Measurements from ENCODE around the gene RASA2.

Gene RASA2

DNA sequence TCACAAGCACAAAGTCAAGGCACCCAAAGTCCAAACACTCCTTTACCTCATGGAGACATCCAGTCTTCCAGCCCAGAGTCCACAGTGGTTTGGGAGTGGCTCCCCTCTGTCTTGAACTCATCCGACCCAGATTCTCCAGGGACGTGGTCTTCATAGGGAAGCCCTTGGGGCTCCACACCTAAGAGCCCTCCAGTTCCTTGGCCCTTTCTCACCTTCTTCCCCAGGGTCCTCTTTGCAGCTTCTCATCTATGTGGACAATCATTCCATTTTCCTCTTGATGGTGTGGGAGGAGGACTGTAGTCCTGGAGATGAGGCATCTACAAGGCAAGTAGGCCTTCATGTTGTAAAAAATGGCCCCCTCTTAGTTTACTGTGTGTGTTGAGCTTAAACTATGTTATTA lies 164.0 kb downstream of the RASA2 start:
- no peak overlapping the region for H2AFZ ChIP-seq (ENCODE audit: low read length)
- no peak overlapping the region for H3K9ac ChIP-seq (ENCODE audit: low read length)
- no peak overlapping the region for H3K27ac ChIP-seq (ENCODE audit: low read length)
- H3K4me2 ChIP-seq (ENCODE audit: low read depth, low read length) = no peak overlapping the region
- no peak for DNase-seq
- H3K36me3 ChIP-seq (replicated peaks; ENCODE audit: insufficient read depth, low read length) = no peaks in the 10 kb centered on the region
- H3K4me3 ChIP-seq (ENCODE audit: low read length) = no peak overlapping the region
- no peaks in the 10 kb centered on the region for H3K9me3 ChIP-seq (replicated peaks; ENCODE audit: insufficient read depth, low read length)
- TF ChIP-seq EZH2phosphoT487 (IDR thresholded peaks at IDR 0.05; ENCODE audit: low read length) (no peak), EZH2 (optimal IDR thresholded peaks at IDR 0.05; ENCODE audit: low read depth, low read length) (no peak)
- TF ChIP-seq, protein P1, sequence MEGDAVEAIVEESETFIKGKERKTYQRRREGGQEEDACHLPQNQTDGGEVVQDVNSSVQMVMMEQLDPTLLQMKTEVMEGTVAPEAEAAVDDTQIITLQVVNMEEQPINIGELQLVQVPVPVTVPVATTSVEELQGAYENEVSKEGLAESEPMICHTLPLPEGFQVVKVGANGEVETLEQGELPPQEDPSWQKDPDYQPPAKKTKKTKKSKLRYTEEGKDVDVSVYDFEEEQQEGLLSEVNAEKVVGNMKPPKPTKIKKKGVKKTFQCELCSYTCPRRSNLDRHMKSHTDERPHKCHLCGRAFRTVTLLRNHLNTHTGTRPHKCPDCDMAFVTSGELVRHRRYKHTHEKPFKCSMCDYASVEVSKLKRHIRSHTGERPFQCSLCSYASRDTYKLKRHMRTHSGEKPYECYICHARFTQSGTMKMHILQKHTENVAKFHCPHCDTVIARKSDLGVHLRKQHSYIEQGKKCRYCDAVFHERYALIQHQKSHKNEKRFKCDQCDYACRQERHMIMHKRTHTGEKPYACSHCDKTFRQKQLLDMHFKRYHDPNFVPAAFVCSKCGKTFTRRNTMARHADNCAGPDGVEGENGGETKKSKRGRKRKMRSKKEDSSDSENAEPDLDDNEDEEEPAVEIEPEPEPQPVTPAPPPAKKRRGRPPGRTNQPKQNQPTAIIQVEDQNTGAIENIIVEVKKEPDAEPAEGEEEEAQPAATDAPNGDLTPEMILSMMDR (IDR thresholded peaks at IDR 0.05; ENCODE audit: low read length) = no peak
- H4K20me1 ChIP-seq (ENCODE audit: insufficient read depth, low read length) = no peaks in the 10 kb centered on the region
- H3F3A ChIP-seq (ENCODE audit: insufficient read depth, low read length) = no peaks in the 10 kb centered on the region
- H3K4me1 ChIP-seq (ENCODE audit: low read length) = no peaks in the 10 kb centered on the region
- no peaks in the 10 kb centered on the region for H3K27me3 ChIP-seq (replicated peaks; ENCODE audit: insufficient read depth, low read length)
- H3K9me2 ChIP-seq (replicated peaks; ENCODE audit: insufficient read depth, low read length) = no peaks in the 10 kb centered on the region
- no peaks in the 10 kb centered on the region for H3K79me2 ChIP-seq (ENCODE audit: low read length)

GRCh38 chr3:141651409-141651808 lies 164.6 kb downstream of the RASA2 start:
- TF ChIP-seq EZH2phosphoT487 (IDR thresholded peaks at IDR 0.05; ENCODE audit: low read length) = no peak
- TF ChIP-seq EZH2 (optimal IDR thresholded peaks at IDR 0.05; ENCODE audit: low read depth, low read length) = no peak
- TF ChIP-seq, protein P1 (IDR thresholded peaks at IDR 0.05; ENCODE audit: low read length) = no peak
- H3K27me3 ChIP-seq (replicated peaks; ENCODE audit: insufficient read depth, low read length) = no peaks in the 10 kb centered on the region

GRCh38 chr3:141652349-141652748 lies 165.5 kb downstream of the RASA2 start:
- H3K27ac ChIP-seq (ENCODE audit: low read length) = no peak overlapping the region
- no peak overlapping the region for H2AFZ ChIP-seq (ENCODE audit: low read length)
- no peak for DNase-seq
- H3K4me3 ChIP-seq (ENCODE audit: low read length) = no peak overlapping the region
- H3K27me3 ChIP-seq (replicated peaks; ENCODE audit: insufficient read depth, low read length) = no peaks in the 10 kb centered on the region
- H3F3A ChIP-seq (ENCODE audit: insufficient read depth, low read length) = no peaks in the 10 kb centered on the region
- no peaks in the 10 kb centered on the region for H4K20me1 ChIP-seq (ENCODE audit: insufficient read depth, low read length)
- H3K79me2 ChIP-seq (ENCODE audit: low read length) = no peaks in the 10 kb centered on the region
- no peaks in the 10 kb centered on the region for H3K4me1 ChIP-seq (ENCODE audit: low read length)
- no peaks in the 10 kb centered on the region for H3K9me3 ChIP-seq (replicated peaks; ENCODE audit: insufficient read depth, low read length)
- H3K4me2 ChIP-seq (ENCODE audit: low read depth, low read length) = no peak overlapping the region
- H3K36me3 ChIP-seq (replicated peaks; ENCODE audit: insufficient read depth, low read length) = no peaks in the 10 kb centered on the region
- H3K9me2 ChIP-seq (replicated peaks; ENCODE audit: insufficient read depth, low read length) = no peaks in the 10 kb centered on the region
- TF ChIP-seq EZH2phosphoT487 (IDR thresholded peaks at IDR 0.05; ENCODE audit: low read length) (no peak), EZH2 (optimal IDR thresholded peaks at IDR 0.05; ENCODE audit: low read depth, low read length) (no peak)
- TF ChIP-seq, protein P1 (IDR thresholded peaks at IDR 0.05; ENCODE audit: low read length) = no peak
- no peak overlapping the region for H3K9ac ChIP-seq (ENCODE audit: low read length)

More at GRCh38 chr3:141651409-141651808, 164.6 kb downstream of the RASA2 start:
- Histone ChIP-seq H3K4me3 (ENCODE audit: low read length) (no peak overlapping the region), H3F3A (ENCODE audit: insufficient read depth, low read length) (no peaks in the 10 kb centered on the region), H3K9me3 (replicated peaks; ENCODE audit: insufficient read depth, low read length) (no peaks in the 10 kb centered on the region), H3K4me2 (ENCODE audit: low read depth, low read length) (no peak overlapping the region), H3K27ac (ENCODE audit: low read length) (no peak overlapping the region), H3K79me2 (ENCODE audit: low read length) (no peaks in the 10 kb centered on the region), H3K9me2 (replicated peaks; ENCODE audit: insufficient read depth, low read length) (no peaks in the 10 kb centered on the region), H3K9ac (ENCODE audit: low read length) (no peak overlapping the region), H3K4me1 (ENCODE audit: low read length) (no peaks in the 10 kb centered on the region), H3K36me3 (replicated peaks; ENCODE audit: insufficient read depth, low read length) (no peaks in the 10 kb centered on the region), H4K20me1 (ENCODE audit: insufficient read depth, low read length) (no peaks in the 10 kb centered on the region), H2AFZ (ENCODE audit: low read length) (no peak overlapping the region)
- DNase-seq = no peak
